Neutrophil (primary cell): Measurements from ENCODE around the gene NSD1.

Source experiments
- H3K27ac ChIP-seq: fragments of 200-600 bp; sonication (generic); 2 replicates; pipeline ENCODE4 v1.5.1; 2016; ENCODE audit warnings: mild to moderate bottlenecking, moderate library complexity
- H3K27me3 ChIP-seq: fragments of 200-600 bp; sonication (generic); 2 replicates; pipeline ENCODE4 v1.6.0; 2016; ENCODE audit warnings: mild to moderate bottlenecking
- H3K36me3 ChIP-seq: fragments of 200-600 bp; sonication (generic); 2 replicates; pipeline ENCODE4 v1.5.1; 2017
- H3K4me1 ChIP-seq, 2 experiments: fragments of 200-600 bp in 1 of 2; sonication (generic) in 1 of 2; 1 replicate in 1 of 2; 2 replicates in 1 of 2; pipeline versions ENCODE4 v1.5.1 to v1.6.1; 2013 to 2016; ENCODE audit warnings: low read depth in 1 of 2, low read length in 1 of 2, mild to moderate bottlenecking in 1 of 2, moderate library complexity in 1 of 2; ENCODE audit not compliant: control insufficient read depth in 1 of 2, insufficient read depth in 1 of 2
- H3K4me3 ChIP-seq, 2 experiments: fragments of 200-600 bp in 1 of 2; sonication (generic) in 1 of 2; 1 replicate in 1 of 2; 2 replicates in 1 of 2; pipeline ENCODE4 v1.5.1; 2013 to 2016; ENCODE audit warnings: low read depth in 1 of 2, low read length in 1 of 2, mild to moderate bottlenecking in 1 of 2, moderate library complexity in 1 of 2
- H3K9me3 ChIP-seq: fragments of 200-600 bp; sonication (generic); 2 replicates; pipeline ENCODE4 v1.5.1; 2016
- TF ChIP-seq, protein P1 (sequence below): fragments of 200-600 bp; sonication (generic); IDR thresholded peaks from 2 replicates; pipeline ENCODE4 v1.5.1; 2016; ENCODE audit warnings: antibody characterized with exemption

The NSD1 gene

DNA sequence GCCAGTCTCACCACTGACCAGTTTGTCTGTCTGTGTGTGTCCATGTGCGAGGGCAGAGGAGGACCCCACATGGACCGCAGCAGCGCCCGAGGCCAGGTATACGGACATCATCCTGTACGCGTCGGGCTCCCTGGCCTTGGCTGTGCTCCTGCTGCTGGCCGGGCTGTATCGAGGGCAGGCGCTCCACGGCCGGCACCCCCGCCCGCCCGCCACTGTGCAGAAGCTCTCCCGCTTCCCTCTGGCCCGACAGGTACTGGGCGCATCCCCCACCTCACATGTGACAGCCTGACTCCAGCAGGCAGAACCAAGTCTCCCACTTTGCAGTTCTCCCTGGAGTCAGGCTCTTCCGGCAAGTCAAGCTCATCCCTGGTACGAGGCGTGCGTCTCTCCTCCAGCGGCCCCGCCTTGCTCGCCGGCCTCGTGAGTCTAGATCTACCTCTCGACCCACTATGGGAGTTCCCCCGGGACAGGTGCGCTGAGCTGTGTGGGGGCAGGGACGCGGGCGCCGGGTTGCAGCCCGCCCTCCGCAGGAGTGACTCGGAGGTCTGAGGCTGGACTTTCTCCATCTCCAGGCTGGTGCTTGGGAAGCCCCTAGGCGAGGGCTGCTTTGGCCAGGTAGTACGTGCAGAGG is 40.4 kb upstream of the NSD1 start:
- no peaks in the 10 kb centered on the region for H3K36me3 ChIP-seq
- no peaks in the 10 kb centered on the region for H3K9me3 ChIP-seq
- H3K27ac ChIP-seq = no peak overlapping the region
- peaks cover 7 to 8% of the 10 kb centered on the region in 2 experiments for H3K4me1 ChIP-seq
- H3K4me3 ChIP-seq = no peak overlapping the region
- TF ChIP-seq, protein P1, sequence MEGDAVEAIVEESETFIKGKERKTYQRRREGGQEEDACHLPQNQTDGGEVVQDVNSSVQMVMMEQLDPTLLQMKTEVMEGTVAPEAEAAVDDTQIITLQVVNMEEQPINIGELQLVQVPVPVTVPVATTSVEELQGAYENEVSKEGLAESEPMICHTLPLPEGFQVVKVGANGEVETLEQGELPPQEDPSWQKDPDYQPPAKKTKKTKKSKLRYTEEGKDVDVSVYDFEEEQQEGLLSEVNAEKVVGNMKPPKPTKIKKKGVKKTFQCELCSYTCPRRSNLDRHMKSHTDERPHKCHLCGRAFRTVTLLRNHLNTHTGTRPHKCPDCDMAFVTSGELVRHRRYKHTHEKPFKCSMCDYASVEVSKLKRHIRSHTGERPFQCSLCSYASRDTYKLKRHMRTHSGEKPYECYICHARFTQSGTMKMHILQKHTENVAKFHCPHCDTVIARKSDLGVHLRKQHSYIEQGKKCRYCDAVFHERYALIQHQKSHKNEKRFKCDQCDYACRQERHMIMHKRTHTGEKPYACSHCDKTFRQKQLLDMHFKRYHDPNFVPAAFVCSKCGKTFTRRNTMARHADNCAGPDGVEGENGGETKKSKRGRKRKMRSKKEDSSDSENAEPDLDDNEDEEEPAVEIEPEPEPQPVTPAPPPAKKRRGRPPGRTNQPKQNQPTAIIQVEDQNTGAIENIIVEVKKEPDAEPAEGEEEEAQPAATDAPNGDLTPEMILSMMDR = no peak
- peaks cover 27% of the 10 kb centered on the region for H3K27me3 ChIP-seq

DNA sequence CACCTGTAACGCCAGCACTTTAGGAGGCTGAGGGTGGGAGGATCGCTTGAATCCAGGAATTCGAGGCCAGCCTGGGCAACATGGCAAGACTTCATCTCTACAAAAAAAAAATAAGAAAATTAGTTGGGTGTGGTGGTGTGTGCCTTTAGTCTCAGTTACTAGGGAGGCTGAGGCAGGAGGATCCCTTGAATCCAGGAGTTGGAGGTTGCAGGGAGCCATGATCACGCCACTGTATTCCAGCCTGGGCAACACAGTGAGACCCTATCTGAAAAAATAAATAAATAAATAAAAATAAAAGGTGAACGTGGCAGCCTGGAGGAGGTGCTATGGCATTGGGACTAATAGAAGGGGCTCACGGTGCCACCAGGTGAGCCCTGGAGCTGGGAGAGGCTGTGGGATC is 39.8 kb upstream of the NSD1 start:
- TF ChIP-seq, protein P1 = no peak
- peaks cover 21% of the 10 kb centered on the region for H3K27me3 ChIP-seq
- H3K4me3 ChIP-seq = no peak overlapping the region
- H3K9me3 ChIP-seq = no peaks in the 10 kb centered on the region
- no peaks in the 10 kb centered on the region for H3K36me3 ChIP-seq
- H3K4me1 ChIP-seq = peaks cover 7 to 8% of the 10 kb centered on the region in 2 experiments
- H3K27ac ChIP-seq = no peak overlapping the region

DNA sequence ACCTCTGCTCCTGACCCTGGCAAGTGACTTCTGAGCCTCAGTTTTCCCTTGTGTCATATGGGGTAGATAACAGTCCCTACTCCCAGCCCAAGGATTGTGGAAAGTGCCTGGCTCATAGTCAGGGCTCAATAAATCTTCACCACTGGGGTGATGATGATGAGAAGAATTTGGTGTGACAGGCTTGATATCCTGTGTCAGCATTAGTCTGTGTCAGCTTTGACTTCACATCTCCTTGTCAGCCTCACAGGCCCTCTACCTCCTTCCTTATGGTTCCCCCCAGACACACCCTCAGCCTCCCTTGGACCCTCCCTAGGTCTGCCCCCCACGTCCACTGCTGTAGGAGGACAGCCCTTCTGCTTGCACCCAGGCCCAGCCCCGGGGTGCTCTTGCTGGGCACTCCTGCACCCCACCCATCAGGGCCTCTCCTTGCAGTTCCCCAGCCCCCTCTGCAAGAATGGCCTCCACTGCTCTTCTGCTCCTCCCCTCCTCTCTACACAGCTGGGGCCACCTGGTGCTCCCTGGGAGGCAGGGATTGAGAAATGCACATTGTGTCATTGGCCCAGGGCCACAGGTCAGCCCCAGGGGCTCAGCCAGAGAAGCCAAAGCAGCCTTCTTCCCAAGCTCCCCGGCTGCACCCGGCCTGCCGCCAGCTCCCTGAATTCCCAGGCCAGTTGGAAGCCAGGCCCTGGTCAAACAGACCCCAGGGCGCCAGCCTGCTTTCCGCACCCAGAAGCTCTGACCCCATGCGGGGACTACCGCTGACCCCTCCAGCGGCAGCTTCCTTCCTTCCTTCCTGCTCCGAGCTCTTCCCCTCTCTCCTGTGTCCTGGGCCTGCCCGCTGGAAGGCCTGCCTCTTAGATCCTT is 39.1 kb upstream of the NSD1 start:
- H3K27me3 ChIP-seq = peaks cover 14% of the 10 kb centered on the region
- no peaks in the 10 kb centered on the region for H3K9me3 ChIP-seq
- H3K36me3 ChIP-seq = no peaks in the 10 kb centered on the region
- H3K4me1 ChIP-seq = peaks cover 7 to 8% of the 10 kb centered on the region in 2 experiments
- H3K27ac ChIP-seq = no peak overlapping the region
- TF ChIP-seq, protein P1 = no peak
- H3K4me3 ChIP-seq = no peak overlapping the region

DNA sequence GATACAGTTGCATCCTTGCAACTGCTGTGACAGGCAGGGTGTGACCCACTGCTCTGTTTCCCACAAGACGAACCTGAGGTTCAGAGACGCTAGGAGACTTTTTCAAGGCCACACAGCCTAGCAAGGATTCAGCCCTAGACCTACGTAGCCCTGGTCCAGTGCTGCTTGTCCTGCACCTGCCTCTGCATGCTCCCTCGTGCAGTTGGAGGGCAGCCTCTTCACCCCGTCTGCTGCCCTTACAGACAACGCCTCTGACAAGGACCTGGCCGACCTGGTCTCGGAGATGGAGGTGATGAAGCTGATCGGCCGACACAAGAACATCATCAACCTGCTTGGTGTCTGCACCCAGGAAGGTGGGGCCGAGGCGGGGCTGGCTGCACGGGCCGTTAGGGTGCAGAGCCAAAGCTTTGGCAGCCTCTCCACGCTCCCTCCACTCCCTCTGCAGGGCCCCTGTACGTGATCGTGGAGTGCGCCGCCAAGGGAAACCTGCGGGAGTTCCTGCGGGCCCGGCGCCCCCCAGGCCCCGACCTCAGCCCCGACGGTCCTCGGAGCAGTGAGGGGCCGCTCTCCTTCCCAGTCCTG is 38.4 kb upstream of the NSD1 start:
- H3K4me3 ChIP-seq = no peak overlapping the region
- peaks cover 11% of the 10 kb centered on the region for H3K27me3 ChIP-seq
- H3K27ac ChIP-seq = no peak overlapping the region
- no peaks in the 10 kb centered on the region for H3K36me3 ChIP-seq
- H3K9me3 ChIP-seq = no peaks in the 10 kb centered on the region
- peaks cover 7 to 8% of the 10 kb centered on the region in 2 experiments for H3K4me1 ChIP-seq
- TF ChIP-seq, protein P1 = no peak

DNA sequence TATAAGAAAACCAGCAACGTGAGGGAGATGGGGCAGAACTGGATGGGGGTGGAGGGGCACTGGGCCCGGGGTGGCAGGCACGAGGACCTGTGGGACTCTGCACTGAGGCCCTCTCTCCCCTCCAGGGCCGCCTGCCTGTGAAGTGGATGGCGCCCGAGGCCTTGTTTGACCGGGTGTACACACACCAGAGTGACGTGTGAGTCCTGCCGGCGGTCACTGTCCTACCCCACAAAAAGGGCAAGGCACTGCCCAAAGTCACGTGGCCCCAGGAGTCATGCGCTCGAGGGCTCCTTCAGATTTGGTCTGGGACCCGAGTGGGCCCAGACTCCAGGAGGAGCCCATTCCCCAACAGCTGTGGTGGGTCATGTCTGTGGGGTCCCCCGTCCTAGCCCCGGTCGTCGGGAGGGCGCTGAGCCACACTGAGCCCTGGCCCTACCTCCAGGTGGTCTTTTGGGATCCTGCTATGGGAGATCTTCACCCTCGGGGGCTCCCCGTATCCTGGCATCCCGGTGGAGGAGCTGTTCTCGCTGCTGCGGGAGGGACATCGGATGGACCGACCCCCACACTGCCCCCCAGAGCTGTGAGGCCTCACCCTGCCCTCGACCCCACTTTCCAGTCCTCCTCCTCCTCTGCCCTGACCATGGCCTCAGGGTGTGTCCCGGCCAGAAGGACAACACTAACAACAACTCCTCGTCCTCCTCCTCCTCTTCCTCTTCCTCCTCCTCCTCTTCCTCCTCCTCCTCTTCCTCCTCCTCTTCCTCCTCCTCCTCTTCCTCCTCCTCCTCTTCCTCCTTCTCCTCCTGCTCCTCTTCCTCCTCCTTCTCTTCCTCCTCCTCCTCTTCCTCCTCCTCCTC is 37.2 kb upstream of the NSD1 start:
- Histone ChIP-seq H3K27ac (no peak overlapping the region), H3K27me3 (peaks cover 6% of the 10 kb centered on the region), H3K4me3 (no peak overlapping the region), H3K9me3 (no peaks in the 10 kb centered on the region), H3K36me3 (no peaks in the 10 kb centered on the region), H3K4me1 (peaks cover 7 to 8% of the 10 kb centered on the region in 2 experiments)
- TF ChIP-seq, protein P1 = no peak
